Stimulated activated CD8-positive, alpha-beta memory T cell treated with anti-CD3 and anti-CD28 coated beads, Interleukin-12 subunit alpha, Interleukin-12 subunit beta, amount 100 ng/mL, for 24 hours (primary cell): Measurements from ENCODE around the gene LRRC75A.
"Not testable (repeated sequence)": the region's sequence is repeated elsewhere in the genome, so short reads cannot be mapped to it uniquely, and the experiment has no call there.

ENCODE experiments used
- DNase-seq: peaks from one replicate; pipeline ENCODE4 v3.0.0-alpha.2; 2020; ENCODE audit errors: extremely low read depth

Gene LRRC75A

DNA sequence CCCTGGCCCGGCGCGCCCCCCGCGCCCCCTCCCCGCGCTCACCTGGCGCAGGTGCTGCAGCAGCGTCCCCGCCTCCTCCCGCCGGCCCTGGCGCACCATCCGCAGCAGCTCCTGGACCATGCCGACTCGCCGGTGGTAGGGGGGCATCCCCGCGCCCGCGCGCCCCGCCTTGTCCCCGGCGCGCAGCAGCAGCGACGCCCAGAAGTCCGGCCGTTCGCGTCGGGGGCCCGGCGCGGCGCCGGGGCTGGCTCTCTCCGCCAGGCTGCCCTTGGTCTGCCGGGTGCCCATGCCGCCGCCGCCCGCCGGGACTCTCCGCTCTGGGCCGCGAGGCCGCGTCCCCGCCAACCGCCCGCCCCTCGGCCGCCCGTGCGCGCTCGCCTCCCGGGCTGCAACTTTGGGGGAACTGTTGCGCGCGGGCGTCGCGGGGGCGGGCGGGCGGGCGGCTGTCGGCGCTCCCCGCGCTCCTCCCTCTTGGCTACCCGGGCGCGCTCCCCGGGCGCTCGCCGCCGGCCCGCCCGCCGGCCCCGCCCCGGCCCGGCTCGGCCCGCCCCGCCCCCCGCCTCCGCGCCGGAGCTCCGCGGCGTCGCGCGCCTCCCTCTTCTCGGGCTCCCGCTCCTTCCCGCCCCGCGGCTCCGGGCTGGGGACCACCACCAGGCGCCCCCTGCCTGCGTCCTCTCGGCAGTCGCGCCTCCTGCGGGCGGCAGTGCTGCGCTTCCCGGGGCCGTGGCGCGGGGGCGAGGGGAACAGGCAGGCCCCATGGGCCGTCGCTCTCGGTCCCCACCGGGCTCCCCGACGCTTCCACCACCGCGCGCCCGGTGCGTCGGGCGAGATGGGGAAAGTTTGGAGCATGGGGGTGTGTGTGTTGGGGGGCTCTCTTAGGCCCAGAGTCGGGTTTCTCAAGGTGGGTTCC, at the start of gene LRRC75A:
Gene LRRC75A (minus strand): TSS at position 491 of the 910 bp plus-strand sequence. CDS start 203 bp downstream, at position 288.
- peak; percentile 15 for DNase-seq

- DNase-seq: no peak
Observed at GRCh38 chr17:16537130-16537458, 45.1 kb upstream of the LRRC75A start.

DNA sequence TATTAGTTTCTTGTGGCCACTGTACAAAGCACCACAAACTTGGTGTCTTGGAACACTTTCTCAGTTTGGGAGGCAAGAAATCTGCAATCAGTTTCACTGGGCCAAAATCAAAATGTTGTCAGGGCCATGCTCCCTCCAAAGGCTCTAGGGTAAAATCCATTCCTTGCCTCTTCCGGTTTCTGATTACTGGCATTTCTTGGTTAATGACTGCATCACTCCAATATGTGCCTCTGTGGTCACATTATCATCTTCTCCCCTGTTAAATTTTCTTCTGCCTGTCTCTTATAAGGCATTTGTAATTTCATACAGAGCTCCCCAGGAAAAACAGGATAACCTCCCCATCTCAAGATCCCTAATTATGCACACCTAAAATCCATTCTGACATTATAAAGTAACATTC, 42.2 kb upstream of the LRRC75A start:
- DNase-seq: no peak

GRCh38 chr17:16529906-16530305, 37.9 kb upstream of the LRRC75A start:
- no peak for DNase-seq

GRCh38 chr17:16527298-16527697, 35.3 kb upstream of the LRRC75A start:
- DNase-seq: no peak

- DNase-seq: not testable (repeated sequence)
Observed at GRCh38 chr17:16525556-16525955, 33.6 kb upstream of the LRRC75A start.

- DNase-seq: peak; percentile 12
Observed at GRCh38 chr17:16521070-16521727, 29.2 kb upstream of the LRRC75A start.

GRCh38 chr17:16519021-16519420, 27.0 kb upstream of the LRRC75A start:
- no peak for DNase-seq

DNA sequence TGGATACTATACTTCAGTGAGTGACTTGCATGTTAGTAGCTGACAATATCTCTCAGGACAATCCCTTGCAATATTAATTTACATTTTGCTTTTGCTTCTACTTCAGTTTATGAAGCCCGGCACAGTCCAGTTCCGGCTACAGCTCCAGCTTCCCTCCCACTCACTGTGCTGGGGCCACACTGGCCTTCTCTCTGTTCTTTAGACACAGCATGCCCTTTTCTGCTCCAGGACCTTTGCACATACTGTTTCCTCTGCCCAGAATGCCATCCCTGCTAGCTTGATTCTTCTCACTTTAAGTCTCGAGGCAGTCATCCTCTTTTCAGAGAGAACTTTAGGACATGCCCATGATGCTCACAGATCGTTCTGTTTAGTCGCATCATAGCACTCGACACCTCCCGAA, 25.5 kb upstream of the LRRC75A start:
- DNase-seq: no peak

DNA sequence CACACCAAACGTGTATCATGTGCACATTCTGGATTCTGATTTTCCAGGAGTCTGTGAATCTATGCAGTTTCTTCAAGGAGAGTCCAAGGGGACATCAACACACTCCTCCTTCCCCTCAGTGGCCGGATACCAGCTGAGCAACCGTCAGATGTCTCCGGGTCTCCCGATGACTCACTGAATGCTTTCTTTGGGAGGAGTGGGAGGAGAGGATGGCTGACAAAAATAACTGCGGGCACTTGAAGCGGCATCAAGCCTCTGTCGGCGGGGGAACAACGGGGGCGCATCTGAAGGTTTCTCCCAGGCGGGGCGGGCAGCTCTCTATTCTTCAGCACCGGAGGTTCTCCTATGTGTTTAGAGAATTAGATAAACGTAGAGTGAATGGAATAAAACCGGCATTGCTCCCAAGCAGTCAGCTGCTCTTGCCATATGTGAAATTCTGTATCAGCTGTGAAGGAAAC, 24.6 kb upstream of the LRRC75A start:
- DNase-seq: no peak

DNA sequence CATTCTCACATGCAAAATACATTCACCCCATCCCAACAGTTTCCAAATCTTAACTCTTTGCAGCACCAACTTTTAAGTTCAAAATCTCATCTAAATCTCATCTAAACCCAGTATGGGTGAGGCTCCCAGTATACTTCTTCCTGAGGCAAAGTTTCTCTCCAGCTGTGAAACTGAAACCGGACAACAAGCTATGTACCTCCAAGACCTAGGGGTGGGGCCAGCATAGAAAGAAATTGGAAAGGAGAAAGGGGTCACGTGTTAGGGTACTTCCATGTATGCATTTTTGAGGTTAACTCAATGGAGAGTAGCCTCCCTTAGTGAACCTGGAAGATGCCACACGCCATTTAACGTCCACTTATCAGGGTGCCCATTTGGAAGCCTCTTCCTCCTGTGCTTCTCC, 23.9 kb upstream of the LRRC75A start:
- no peak for DNase-seq

GRCh38 chr17:16513873-16514272, 21.9 kb upstream of the LRRC75A start:
- no peak for DNase-seq

DNA sequence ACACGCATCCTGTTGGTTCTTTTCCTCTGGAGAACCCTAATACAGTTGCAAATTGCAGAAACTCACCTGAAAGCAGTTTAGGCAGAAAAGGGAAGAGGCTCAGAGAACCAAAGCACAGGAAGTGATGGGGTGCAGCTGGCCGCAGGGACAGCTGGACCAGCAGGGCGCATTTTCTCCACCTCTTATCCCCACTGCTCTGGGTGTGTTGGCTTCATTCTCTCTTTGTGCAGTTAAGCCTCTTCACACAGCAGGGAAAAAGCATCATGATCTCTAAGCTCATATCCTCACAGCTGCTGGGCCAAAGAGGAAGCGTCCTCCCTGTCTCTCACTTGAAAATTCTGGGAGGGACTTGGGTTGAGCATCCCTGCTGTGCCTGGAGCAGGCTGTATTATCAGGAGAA, 20.0 kb upstream of the LRRC75A start:
- no peak for DNase-seq

GRCh38 chr17:16511593-16511992, 19.6 kb upstream of the LRRC75A start:
- DNase-seq: no peak

DNA sequence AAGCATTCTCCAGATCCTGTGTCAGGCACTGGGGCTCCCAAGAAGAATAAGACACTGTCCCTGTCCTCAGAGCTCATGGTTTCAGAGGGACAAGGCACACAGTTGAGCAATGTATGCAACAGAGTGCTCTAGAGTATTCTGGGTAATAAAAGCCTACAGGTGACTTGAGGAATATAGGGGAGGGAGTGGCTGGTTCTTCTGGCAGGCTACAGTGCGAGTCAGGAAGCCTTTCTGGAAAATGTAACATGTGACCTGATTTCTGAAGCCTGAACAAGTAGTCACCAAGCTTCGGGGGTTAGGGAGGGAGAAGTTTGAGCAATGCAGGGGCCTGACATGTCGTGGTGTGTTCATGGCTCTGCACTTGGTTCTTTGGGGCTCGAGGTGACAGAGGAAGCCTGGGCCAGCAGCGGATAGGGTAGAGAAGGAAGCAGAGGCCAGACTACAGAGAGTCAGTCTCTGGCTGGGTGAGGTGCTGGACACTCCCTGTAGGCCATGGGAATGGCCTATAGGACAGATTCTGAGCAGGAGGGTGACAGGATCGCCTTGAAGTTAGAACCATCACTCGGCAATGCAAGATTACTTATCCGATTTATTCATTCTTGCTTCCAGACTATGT, 16.0 kb upstream of the LRRC75A start:
- no peak for DNase-seq

DNA sequence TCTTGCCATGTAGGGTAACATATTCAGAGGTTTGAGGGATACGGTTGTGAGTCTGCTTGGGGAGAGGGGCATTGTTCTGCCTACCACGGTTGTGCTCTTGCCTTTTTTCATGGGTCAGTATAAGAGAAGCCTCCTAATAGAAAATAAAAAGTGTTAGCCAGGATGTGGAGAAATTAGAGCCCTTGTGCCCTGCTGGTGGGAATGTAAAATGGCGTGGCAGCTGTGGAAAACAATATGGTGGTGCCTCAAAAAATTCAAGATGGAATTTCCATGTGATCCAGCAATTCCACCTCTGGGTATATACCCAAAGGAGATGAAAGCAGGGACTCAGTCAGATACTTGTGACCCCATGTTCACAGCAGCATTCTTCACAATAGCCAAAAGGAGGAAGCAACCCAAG, 14.2 kb upstream of the LRRC75A start:
- no peak for DNase-seq

GRCh38 chr17:16504984-16505383, 13.0 kb upstream of the LRRC75A start:
- no peak for DNase-seq

GRCh38 chr17:16496820-16497489, 5.0 kb upstream of the LRRC75A start:
- no peak for DNase-seq

GRCh38 chr17:16495980-16496819, 4.2 kb upstream of the LRRC75A start:
- no peak for DNase-seq

GRCh38 chr17:16495561-16495960, 3.6 kb upstream of the LRRC75A start:
- no peak for DNase-seq

DNA sequence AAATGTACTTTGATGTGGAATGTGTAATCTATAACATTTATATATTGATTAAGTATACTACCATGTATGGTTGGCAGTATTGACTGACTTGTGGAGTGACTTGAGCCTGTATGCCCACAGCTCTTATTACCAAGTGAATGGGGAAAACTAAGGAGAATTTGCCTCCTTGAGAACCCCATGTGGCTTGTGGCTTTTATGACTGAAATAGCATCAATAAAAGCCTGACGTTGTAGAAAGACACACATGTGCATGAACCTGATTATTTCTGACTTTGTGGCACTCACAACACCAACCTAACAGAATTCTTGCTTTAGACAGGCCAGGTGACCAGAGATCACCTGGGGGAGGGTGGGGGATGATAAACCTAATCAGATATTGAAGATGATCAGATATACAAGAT, 2.1 kb upstream of the LRRC75A start:
- DNase-seq: no peak
